Measurements from ENCODE around the gene CUX1.
"Not testable (repeated sequence)": the region's sequence is repeated elsewhere in the genome, so short reads cannot be mapped to it uniquely, and the experiment has no call there.

CUX1 gene

DNA sequence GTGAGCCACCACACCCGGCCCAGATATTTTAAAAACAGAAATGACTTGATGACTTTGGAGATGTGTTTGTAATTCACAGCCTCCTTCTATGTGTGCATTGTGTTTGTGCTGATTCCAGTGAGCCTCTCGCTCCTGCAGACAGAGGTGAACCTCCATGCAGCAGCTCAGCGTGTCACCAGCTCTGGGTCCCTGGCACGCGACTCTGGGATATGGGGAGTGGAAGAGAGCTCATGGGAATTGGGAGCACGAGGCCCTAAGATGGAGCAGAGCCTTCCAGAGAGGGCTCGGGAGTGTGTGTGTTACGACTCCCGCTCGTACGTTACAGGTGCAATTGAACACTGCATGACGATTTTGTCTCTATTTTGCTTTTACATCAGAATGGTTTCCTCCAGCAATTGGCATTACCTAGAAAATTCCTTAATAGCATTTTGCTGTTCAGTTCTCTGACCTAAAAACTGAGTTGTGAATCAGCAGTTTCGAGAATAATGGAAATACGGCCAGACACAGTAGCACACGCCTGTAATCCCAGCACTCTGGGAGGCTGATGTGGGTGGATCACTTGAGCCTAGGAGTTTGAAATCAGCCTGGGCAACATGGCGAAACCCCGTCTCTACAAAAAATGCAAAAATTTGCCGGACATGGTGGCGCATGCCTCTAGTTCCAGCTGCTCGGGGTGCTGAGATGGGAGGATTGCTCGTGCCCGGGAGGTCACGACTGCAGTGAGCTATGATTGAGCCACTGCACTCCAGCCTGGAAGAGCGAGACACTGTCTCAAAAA is 204.6 kb downstream of the CUX1 start:
- DNase-seq = no peak

DNA sequence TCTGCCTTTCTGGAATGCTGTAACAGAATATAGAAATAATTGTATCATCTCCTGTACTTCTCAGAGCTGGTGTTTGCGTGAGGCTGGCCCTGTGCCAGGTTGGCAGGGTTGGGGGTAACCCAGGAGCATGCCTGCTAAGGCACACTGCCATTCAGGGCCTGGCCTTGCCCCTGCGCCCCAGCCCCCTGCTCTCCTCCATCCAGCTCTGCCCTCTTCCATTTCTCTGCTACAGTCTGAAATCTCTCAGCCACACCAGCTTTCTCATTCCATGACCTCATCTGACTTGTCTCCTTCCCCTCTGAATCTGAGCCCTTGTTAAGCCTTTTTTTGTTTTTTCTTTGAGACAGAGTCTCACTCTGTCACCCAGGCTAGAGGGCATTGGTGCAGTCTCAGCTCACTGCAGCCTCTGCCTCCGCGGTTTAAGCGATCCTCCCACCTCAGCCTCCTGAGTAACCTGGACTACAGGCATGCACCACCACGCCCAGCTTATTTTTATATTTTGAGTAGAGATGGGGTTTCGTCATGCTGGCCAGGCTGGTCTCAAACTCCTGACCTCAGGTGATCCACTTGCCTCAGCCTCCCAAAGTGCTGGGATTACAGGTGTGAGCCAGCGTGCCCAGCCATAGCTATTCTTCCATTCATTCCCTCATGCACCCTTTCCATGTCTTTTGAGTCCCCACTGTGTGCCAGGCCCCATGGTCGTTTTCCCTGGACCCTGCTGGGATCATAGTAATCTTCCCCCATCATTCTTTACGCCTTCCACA is 206.8 kb downstream of the CUX1 start:
- DNase-seq = peak; percentile 45

DNA sequence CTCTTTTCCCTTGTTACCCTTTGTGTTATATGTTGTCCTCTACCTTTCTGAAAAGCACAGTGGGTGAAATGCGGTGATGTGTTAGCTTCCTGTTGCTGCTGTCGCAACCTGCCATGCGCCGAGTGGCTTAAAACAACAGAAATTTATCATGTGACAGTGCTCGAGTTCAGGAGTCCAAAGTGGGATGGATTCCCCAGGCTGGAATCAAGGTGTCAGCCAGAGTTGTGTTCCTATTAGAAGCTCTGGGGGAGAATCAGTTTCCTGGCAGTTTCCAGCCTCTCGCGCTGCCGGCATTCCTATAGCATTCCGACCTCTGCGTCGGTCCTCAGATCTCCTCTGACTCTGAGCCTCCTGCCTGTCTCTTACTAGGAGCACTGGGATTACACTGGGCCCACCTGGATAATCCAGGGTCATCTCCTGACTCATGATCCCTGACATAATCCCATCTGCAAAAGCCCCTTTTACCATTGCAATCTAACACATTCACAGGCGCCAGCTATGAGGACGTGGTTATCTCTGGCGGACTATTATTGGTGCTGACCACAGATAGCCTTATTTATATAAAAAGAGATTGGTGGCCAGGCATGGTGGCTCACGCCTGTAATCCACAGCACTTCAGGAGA is 207.5 kb downstream of the CUX1 start:
- DNase-seq = peak; percentile 45

DNA sequence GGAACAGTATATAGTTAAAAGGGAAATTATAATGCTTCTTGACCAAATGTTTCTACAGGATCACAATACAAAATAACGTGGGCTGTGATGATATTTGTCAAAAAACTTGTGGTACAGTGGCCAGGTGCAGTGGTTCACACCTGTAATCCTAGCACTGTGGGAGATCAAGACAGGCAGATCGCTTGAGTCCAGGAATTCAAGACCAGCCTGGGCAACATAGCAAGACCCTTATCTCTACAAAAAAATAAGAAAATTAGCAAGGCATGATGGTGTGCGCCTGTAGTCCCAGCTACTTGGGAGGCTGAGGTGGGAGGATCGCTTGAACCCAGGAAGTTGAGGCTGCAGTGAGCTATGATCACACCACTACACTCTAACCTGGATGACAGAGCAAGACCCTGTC is 208.4 kb downstream of the CUX1 start:
- DNase-seq = not testable (repeated sequence)

DNA sequence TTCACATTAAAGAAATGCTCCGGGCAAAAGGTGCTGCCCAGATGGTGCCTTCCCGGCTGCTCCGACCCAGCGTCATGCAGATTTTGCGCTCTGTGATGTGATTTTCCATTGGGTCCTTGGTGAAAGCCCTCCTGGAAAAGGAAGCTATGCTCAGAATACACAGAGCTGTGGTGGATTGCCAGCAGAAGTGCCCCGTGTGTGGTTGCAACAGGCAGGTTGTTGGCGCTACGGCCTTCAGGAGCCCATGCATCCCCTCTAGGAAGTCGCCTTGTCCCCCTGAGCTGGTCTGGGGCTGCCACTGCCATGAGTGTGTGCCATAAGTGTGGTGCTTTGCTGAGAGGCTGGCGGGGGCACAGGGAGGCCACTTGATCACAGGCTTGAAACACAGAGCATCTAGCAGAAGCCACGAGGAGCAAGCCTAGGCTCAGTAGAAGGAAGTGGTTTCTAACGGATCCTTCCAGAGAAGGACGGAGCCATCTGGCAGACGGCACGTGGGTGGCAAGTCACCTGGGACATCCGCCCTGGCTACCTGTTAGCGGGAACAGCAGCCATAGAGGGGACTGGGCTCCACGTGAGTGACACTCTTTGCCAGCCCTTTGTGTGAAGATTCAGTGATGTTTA is 210.9 kb downstream of the CUX1 start:
- DNase-seq = peak; percentile 77

DNA sequence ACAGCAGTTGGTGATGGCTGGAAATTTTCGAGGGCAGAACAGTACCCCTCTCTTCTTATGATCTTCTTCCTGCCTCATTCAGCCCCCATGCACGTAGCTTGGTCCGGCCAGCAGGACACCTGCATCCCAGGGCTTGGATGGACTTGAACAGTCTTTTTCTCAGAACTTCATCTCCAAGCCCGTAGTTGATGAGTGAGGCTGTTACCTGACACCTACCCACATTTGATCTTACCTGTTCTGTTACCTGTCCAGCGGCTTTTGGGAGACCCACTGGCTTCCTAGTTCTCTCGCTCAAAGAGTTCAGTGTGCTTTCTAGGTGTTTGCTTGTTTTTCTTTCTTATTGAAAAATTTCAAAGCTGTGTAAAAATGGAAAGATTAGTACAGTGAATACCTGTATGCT is 212.2 kb downstream of the CUX1 start:
- no peak for DNase-seq

DNA sequence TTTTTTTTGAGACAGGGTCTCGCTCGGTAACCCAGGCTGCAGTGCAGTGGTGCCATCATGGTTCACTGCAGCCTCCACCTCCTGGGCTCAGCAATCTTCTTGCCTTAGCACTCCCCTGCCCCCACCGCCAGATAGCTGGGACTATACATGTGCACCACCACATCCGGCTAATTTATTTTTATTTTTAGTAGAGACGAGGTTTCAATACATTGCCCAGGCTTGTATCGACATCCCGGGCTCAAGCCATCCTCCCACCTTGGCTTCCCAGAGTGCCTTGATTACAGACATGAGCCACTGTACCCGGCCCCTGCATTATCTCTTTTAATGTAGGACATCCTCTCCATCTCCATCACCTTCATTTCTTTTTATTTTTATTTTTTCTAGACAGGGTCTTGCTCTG is 213.3 kb downstream of the CUX1 start:
- no peak for DNase-seq

DNA sequence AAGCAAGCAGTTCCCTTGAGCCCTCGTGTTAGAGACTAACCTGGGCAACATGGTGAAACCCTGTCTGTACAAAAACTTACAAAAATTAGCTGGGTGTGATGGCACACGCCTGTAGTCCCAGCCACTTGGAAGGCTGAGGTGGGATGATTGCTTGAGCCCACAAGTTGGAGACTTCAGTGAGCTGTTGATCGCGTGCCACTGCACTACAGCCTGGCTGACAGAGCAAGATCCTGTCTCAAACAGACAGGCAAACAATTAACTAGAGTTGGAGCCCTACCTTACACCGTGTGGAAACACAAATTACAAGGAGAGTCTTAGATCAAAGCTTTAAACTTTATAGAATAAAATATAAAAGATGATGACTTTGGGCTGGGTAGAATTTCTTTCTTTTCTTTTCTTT is 219.5 kb downstream of the CUX1 start:
- no peak for DNase-seq

DNA sequence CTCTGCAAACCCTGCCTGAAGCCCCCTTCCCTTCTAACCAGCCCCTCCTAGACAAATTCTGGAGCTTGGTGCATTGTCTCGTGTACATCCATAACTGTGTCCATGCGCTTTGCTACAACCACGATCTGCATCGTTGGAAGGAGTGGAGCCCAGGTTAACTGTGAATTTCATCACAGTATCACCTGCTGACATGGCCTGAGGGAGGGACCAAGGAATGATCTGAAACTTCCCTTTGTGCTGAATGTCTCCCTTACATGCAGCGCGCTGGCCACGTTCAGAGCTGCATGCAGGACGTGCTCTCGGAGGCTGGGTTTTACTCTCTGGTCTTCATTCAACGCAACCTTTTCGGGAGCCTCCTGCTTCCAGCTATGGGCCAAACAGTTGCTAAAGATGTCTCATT is 222.3 kb downstream of the CUX1 start:
- DNase-seq = no peak

DNA sequence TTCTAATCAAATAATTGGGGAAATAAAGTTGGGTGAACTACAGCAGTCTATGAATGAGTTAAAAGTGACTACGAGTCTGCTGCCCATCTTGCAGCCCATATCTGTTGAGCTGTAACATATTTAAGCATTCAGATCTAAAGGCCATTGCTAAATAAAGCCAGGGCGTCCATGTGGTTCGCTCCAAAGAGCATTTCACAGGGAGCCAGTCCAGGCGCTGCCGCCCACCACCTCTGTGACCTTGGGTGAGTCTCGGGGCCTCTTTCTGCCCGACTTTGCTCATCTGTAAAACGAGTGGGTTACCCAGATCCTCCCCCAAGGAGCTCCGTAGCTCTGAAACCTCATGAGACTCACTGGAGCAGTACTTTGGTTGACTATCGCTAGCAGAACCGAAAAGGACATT is 223.1 kb downstream of the CUX1 start:
- peak; percentile 35 for DNase-seq

DNA sequence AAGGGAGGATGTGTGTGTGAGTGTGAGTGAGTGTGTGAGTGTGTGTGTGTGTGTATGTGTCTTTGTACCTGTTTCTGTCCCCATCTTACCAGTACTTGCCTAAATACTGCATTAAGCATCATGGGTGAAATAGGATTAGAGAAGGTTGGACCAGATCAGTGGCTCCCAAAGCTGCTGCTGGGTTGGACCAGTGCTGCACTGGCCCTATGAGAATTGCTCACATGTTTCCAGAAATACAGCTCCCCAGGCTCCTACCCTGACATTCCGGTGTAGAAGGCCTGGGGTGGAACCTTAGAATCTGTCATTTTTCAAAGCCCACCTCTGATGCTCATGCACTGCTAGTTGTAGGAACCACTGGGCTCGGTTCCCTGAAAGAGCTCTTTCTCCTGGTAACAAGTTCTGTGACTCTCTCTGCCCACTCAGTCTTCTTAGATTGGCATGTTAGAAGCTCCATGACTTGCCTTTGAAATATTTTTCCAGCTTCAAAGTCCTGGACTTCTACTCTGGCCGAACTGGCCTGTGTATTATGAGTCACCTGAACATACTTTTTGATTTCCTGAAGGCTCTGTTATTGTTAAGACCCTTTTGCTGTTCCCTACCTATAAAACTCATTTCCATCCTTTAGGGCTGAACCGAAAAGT is 224.7 kb downstream of the CUX1 start:
- no peak for DNase-seq

DNA sequence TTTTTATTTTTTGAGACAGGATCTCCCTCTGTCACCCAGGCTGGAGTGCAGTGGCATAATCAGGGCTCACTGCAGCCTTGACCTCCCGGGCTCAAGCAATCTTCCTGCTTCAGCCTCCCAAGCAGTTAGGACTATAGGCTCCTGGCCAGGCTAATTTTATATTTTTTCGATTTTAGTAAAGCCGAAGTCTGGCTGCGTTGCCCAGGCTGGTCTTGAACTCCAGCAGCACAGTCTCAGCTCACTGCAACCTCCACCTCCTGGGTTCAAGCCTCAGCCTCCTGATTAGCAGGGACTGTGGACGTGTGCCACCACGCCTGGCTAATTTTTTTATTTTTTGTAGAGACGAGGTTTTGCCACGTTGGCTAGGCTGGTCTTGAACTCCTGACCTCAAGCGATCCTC is 225.4 kb downstream of the CUX1 start:
- DNase-seq = not testable (repeated sequence)

DNA sequence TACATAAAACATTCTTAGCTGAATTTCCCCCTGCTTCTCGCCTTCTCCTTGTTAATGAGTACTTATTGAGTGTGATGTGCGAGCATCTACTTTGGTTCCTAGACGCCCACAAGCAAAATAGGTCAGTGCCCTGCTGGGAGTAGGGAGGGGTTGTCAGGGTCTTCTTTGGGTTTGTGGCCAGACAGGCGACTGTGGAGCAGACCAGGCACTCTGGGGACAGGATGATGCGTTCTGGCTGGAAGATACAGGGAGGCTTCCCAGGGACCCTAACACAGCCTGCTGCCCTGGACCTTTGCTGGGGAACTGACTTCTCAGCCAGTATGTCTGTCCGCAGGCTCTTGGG is 227.2 kb downstream of the CUX1 start:
- DNase-seq = peak; percentile 29

DNA sequence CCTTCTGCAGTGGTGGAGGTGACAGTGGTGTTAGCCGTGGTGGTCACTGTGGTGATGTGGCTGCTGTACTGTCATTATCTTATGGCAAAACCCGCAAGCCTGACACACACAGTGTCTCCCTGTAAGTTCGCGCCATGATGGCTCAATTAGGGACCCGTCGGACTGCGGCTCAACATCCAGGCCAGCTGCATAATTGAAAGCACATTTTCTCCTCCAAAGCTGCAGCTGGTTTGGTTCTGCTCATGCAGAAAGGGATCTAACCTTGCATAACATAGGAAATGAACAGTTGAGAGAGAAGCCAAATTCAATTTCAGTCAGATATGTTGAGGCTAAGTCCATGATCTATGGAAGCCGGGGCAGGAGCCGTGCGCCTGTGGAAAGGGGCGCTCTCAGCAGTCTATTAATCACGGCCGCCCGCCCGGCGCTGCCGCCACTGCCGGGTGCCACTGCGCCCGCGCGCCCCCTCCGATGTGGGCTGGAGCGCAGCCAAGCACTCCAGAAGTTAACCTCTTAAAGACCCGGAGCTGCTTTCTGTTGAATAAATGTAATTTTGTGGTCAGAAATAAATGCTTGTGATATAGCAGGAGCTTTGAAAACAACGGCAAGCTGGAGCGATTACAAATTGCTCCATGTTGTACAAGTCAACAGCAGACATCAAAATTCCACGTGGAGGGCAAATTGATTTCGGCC is 227.7 kb downstream of the CUX1 start:
- peak; percentile 80 for DNase-seq

DNA sequence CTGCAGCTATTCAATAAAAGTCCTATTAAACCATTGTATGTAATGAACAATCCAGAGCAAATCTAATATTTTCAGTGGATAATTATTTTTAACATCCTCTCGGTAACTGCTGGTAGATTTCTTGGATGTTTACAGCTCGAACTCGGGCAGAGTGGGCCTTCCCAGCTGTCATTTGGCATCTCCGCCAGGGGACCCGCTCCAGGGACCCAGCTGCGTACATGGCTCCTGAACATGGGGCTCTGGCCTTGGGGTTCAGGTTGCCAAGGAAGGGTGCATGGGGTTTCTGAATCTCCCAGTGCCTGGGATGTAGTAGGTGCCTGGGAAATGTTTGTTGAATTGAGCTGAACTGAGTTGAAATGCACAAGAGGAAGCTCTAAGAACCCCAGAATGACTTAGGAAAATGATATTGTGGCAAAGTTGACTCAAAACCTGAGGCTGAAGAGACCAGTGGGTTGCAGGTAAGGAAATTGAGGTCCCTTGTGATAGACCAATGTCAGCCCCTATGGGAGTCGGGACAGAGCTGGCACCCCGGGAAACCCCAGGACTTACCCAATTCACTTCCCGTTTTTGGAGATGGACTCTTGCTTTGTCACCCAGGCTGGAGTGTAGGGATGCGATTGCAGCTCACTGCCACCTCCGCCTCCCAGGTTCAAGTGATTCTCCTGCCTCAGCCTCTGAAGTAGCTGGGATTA is 228.4 kb downstream of the CUX1 start:
- DNase-seq = no peak

DNA sequence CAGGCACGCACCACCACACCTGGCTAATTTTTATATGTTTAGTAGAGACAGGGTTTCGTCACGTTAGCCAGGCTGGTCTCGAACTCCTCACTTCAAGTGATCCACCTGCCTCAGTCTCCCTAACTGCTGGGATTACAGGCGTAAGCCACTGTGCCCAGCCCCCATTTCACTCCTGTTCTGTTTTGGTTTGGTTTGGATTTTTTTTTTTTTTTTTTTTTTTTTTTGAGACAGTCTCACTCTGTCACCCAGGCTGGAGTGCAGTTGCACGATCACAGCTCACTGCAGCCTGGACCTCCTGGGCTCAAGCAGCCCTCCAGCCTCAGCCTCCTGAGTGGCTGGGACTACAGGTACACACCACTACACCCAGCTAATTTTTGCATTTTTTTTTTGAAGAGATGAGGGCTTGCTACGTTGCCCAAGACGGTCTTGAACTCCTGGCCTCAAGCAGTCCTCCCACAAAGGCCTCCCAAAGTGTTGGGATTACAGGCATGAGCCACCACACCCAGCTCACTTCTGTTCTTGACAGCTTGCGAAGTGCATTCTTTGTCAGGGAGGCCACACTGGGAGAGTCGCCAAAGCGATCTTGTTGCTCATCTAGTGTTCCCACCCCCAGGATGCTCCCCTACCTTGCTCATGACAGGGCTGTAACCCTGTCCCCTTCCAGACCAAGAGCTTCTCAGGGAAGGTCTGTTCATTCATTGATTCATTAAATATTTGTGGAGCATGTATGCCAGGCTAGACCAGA is 229.1 kb downstream of the CUX1 start:
- no peak for DNase-seq

DNA sequence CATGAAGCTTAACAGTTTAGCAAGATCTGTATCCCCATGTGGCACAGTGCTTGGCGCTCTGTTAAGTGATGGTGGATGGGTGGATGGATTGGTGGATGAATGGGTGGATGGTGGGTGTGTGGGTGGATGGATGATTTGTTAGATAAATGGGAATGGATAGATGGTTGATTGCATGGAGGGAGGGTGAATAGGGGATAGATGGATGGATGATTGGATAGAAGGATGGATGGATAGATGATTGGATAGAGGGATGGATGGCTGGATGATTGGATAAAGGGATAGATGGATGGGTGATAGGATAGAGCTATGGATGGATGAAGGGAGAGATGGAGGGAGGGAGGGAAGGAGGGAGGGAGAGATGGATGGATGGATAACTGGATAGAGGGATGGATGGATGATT is 229.7 kb downstream of the CUX1 start:
- DNase-seq = no peak

DNA sequence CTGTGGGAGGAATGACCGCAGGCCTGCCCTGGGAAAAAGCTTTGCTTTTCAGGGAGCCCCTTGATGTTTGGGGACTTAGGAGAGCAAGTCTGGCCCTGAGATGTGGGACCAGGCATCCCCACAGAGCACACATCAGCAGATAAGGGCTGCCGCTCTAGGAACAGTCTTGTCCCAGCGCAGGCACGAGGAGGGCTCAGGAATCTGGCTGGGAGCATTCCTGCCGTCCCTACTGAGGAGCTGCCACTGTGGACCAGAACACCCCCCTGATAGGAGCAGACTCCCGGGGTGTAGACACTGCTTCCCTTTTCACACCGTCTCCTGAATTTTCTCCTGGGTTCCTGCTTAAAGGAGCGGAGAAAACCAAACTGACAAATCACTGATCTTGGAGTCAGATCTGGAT is 232.3 kb downstream of the CUX1 start:
- DNase-seq = no peak

DNA sequence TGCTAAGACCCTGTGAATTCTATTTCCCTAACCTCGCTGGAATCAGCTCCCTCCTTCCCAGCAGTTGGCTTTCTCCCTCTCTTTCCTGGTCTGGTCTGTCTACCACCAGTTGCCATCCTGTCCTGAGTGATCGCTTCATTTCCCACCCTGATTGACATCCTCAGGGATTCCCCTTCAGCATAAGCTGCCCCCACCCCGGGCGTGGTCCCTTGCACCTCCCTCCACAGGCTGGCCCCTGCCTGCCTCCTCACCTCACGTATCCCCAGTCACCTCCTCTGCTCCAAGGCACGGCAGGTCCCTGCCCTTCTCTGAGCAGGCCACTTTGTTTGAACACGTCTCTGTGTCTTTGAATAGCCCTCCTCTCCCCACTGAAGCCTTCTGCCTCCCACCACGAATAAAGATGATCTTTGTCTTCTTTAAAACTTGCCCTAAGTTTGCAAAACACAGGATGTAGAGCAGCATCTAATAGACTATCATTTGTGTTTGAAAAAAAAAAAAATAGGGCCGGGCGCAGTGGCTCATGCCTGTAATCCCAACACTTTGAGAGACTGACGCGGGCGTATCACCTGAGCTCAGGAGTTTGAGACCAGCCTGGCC is 233.5 kb downstream of the CUX1 start:
- DNase-seq = no peak

DNA sequence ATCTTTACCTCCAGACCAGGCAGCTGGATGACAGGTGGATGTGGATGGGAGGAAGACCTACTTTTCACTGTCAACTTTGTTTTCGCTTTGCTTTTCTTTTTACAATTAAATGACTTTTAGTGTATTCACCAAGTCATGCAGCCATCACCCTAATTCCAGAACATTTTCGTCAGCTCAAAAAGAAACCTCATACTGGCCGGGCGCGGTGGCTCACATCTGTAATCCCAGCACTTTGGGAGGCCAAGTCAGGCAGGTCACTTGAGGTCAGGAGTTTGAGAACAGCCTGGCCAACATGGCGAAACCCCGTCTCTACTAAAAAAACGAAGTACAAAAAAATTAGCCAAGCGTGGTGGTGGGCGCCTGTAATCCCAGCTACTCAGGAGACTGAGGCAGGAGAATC is 234.3 kb downstream of the CUX1 start:
- not testable (repeated sequence) for DNase-seq

DNA sequence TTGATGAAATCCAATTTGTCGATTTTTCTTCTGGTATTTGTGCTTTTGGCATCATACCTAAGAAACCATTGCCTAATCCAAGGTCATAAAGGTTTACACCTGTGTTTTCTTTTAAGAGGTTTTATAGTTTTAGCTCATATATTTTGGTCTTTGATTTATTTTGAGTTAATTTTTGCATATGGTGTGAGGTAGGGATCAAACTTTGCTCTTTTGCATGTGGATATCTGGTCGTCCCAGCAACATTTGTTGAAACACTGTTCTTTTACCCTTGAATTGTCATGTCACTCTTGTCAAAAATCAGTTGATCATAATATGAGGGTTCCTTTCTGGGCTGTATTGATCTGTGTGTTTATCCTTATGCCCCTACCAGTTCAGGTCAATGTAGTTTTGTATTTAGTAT is 236.7 kb downstream of the CUX1 start:
- DNase-seq = no peak
